GM12878 (cell line): Measurements from ENCODE around the gene TOB2. TPM values are rescaled to one million over a fixed set of nuclear protein-coding genes. Genes with fewer than 3 reads are reported as not detected.

Source experiments
- ATAC-seq: fragments of 200-7000 bp; cut with Tn5 transposase; 3 replicates; pipeline ENCODE4 v1.9.1; 2020; ENCODE audit warnings: mild to moderate bottlenecking, moderate library complexity
- BruUV-seq: library from RNA; stranded (reverse); fragments of 400-500 nt; replicated peaks from 2 replicates; lab custom pipeline; 2021; lab: Mats Ljungman, UMichigan
- CTCF ChIA-PET: fragments of 300-600 bp; sonication (Branson Sonifier 250); formaldehyde crosslinking; extraction: SDS; loops from one replicate; lab custom pipeline; 2021; ENCODE audit warnings: inconsistent platforms; lab: Yijun Ruan, JAX
- POLR2A ChIA-PET: fragments of 350-600 bp; formaldehyde crosslinking; extraction: SDS; loops from one replicate; lab custom pipeline; 2021; ENCODE audit warnings: inconsistent platforms; lab: Charles Lee
- RAD21 ChIA-PET: fragments of 300-600 bp; sonication (Branson Sonifier 250); formaldehyde crosslinking; loops from one replicate; lab custom pipeline; 2023; ENCODE audit warnings: antibody characterized with exemption; ENCODE audit not compliant: unreplicated experiment; lab: Charles Lee
- SMC1A ChIA-PET: fragments of 300-600 bp; sonication (Branson Sonifier 250); formaldehyde crosslinking; loops from one replicate; lab custom pipeline; 2023; ENCODE audit not compliant: unreplicated experiment, uncharacterized antibody; lab: Charles Lee
- DNase-seq: peaks from one replicate; pipeline ENCODE4 v3.0.0-alpha.2; 2011; ENCODE audit warnings: low read depth, low spot score
- FAIRE-seq: peaks from 3 replicates; lab custom pipeline; 2011; peaks lifted over from hg19 to GRCh38; lab: Jason Lieb, UNC
- H2AFZ ChIP-seq: 2 replicates; pipeline ENCODE4 v1.6.0; 2011; ENCODE audit warnings: low read depth, low read length, control low read depth; ENCODE audit not compliant: control insufficient read depth
- H3K27ac ChIP-seq: 2 replicates; pipeline ENCODE4 v1.5.1; 2011; ENCODE audit warnings: control low read depth; ENCODE audit not compliant: control insufficient read depth, insufficient read depth
- H3K27me3 ChIP-seq, 2 experiments: replicated peaks in 1 of 2; 2 replicates each; pipeline versions ENCODE4 v1.6.0 to v1.6.1; 2011; ENCODE audit warnings: low read length in 1 of 2; ENCODE audit not compliant: control insufficient read depth in 2 of 2, insufficient read depth in 2 of 2
- H3K36me3 ChIP-seq, 2 experiments: 2 replicates each; pipeline ENCODE4 v1.5.1; 2011; ENCODE audit warnings: low read length in 1 of 2; ENCODE audit not compliant: control insufficient read depth in 2 of 2, insufficient read depth in 2 of 2
- H3K4me1 ChIP-seq: 2 replicates; pipeline ENCODE4 v1.6.1; 2011; ENCODE audit warnings: mild to moderate bottlenecking, low read length, moderate library complexity, mixed read lengths; ENCODE audit not compliant: control insufficient read depth, insufficient read depth
- H3K4me2 ChIP-seq: 2 replicates; pipeline ENCODE4 v1.6.0; 2011; ENCODE audit warnings: control low read depth; ENCODE audit not compliant: control insufficient read depth, insufficient read depth
- H3K4me3 ChIP-seq: fragments of 200-600 bp; sonication (generic); 2 replicates; pipeline ENCODE4 v1.5.1; 2016
- H3K79me2 ChIP-seq: 2 replicates; pipeline ENCODE4 v1.6.0; 2011; ENCODE audit warnings: low read length; ENCODE audit not compliant: control insufficient read depth, insufficient read depth
- H3K9ac ChIP-seq: 2 replicates; pipeline ENCODE4 v1.8.0; 2011; ENCODE audit warnings: low read length, control low read depth, mixed read lengths; ENCODE audit not compliant: control insufficient read depth, insufficient read depth
- H3K9me3 ChIP-seq: replicated peaks from 3 replicates; pipeline ENCODE4 v1.5.1; 2011; ENCODE audit warnings: mild to moderate bottlenecking, low read length; ENCODE audit not compliant: control insufficient read depth, insufficient read depth
- H4K20me1 ChIP-seq: 2 replicates; pipeline ENCODE4 v1.6.0; 2011; ENCODE audit not compliant: control insufficient read depth, insufficient read depth
- CEBPZ ChIP-seq: fragments of 150-350 bp; IDR thresholded peaks from 2 replicates; pipeline ENCODE4 v1.6.1; 2016; ENCODE audit warnings: low read depth, low read length
- EED ChIP-seq: sonication (generic); IDR thresholded peaks from 2 replicates; pipeline ENCODE4 v1.6.1; 2016; ENCODE audit warnings: antibody characterized with exemption, low read depth
- EZH2 ChIP-seq: IDR thresholded peaks from 2 replicates; pipeline ENCODE4 v1.6.1; 2012; ENCODE audit warnings: low read depth, mild to moderate bottlenecking, control low read depth, inconsistent platforms, low read length, borderline replicate concordance; ENCODE audit not compliant: control insufficient read depth
- IKZF2 ChIP-seq, 2 experiments: fragments of 450-650 bp; IDR thresholded peaks; 2 replicates each; pipeline ENCODE4 v1.6.1; 2017; ENCODE audit warnings: mild to moderate bottlenecking in 2 of 2, moderate library complexity in 2 of 2
- NR2C1 ChIP-seq: fragments of 450-650 bp; IDR thresholded peaks from 2 replicates; pipeline ENCODE4 v1.6.1; 2017; ENCODE audit warnings: antibody characterized with exemption, mild to moderate bottlenecking, moderate library complexity
- SIN3A ChIP-seq: IDR thresholded peaks from 2 replicates; pipeline ENCODE4 v1.6.1; 2012; ENCODE audit warnings: low read depth, low read length, improper control_type of control experiment
- SIX5 ChIP-seq: IDR thresholded peaks from 2 replicates; pipeline ENCODE4 v1.6.1; 2011; ENCODE audit warnings: mild to moderate bottlenecking, low read depth, low read length, moderate library complexity; ENCODE audit not compliant: severe bottlenecking
- SMAD5 ChIP-seq: IDR thresholded peaks from 2 replicates; pipeline ENCODE4 v1.6.1; 2016; ENCODE audit warnings: antibody characterized with exemption, low read depth
- YBX1 ChIP-seq: fragments of 450-650 bp; IDR thresholded peaks from 2 replicates; pipeline ENCODE4 v1.6.1; 2016; ENCODE audit warnings: antibody characterized with exemption
- WGBS: methylation state at CpG from one replicate; pipeline ENCODE4 v1.1.6; 2016; ENCODE audit warnings: low lambda C conversion rate; ENCODE audit not compliant: insufficient replicate concordance, insufficient coverage; ENCODE audit errors: missing lambda C conversion rate; 5-methylcytosine and 5-hydroxymethylcytosine counted together
- in situ Hi-C: fragments of 300-500 bp; cut with MboI; formaldehyde crosslinking; loops from 9 replicates; pipeline ENCODE4 v1.14.3; 2018; ENCODE audit warnings: mixed read lengths
- intact Hi-C: fragments of 100-400 bp; cut with micrococcal nuclease; formaldehyde crosslinking; loops from one replicate; pipeline ENCODE4 v1.14.2; 2022; ENCODE audit not compliant: unreplicated experiment
- polyA plus RNA-seq, 11 experiments: library from polyadenylated mRNA; depleted of rRNA in 4 of 11; unstranded in 6 of 11; stranded (reverse) in 5 of 11; fragments of >200 nt; fragmentation: Nextera tagmentation in 4 of 11; fragmentation: Illumina TruSeq in 1 of 11; extraction: Ambion mirVana in 4 of 11; extraction: Trizol in 1 of 11; gene quantifications; 1 replicate in 1 of 11; 2 replicates in 10 of 11; pipeline versions ENCODE4 v1.2.1 to v1.2.3, GENCODE V29; 2011 to 2016; ENCODE audit warnings: inconsistent platforms in 2 of 11, missing spikeins in 2 of 11, low read depth in 1 of 11
- total RNA-seq, 4 experiments: library from RNA; depleted of rRNA in 3 of 4; stranded (reverse); fragments of >200 nt in 3 of 4; fragmentation: Illumina TruSeq in 1 of 4; extraction: Trizol in 1 of 4; gene quantifications; 2 replicates each; pipeline versions ENCODE4 v1.2.1 to v1.2.3, GENCODE V29; 2013 to 2021

Gene TOB2
- total and polyA plus RNA-seq, 10 of the 15 experiments (the other 5 are each of a cell fraction or from before 2014, with no cell fraction given): 4.5 to 32.0 (median 15.1) TPM

- ChIA-PET POLR2A (interaction anchor here (0.5 to 6.3 kb wide), 18 partner anchors 9 to 222 kb away, joined by 3 to 122 read pairs (median 5); partner anchors contain the start of genes ACO2, DESI1, PHF5A and PMM1), SMC1A (interaction anchor here (0.7 to 3.8 kb wide), 12 partner anchors 18 to 101 kb away, joined by 3 to 18 read pairs (median 4); partner anchors contain the start of genes ACO2 and PHF5A)
- under 1% methylated on average over 22 of the region's 22 CpGs for WGBS
- peak overlapping the region; percentile 88 for H3K9ac ChIP-seq
- H2AFZ ChIP-seq: peak overlapping the region; percentile 85; the same call in 1 of the 2 replicates
- H3K27me3 ChIP-seq: no peaks in the 10 kb centered on the region
- peak overlapping the region; percentile 86 for H3K4me3 ChIP-seq
- peaks cover 4% of the 10 kb centered on the region; the same call in 1 of the 2 replicates for H3K4me1 ChIP-seq
- H3K4me2 ChIP-seq: peak overlapping the region; percentile 92
- peaks cover 0 to 9% of the 10 kb centered on the region in 2 experiments; a peak in 1 of 4 replicates for H3K36me3 ChIP-seq
- no peaks in the 10 kb centered on the region for H3K9me3 ChIP-seq
- no peak for DNase-seq
- peaks cover 66% of the 10 kb centered on the region for H3K79me2 ChIP-seq
- peak overlapping the region; percentile 88 for H3K27ac ChIP-seq
- TF ChIP-seq CEBPZ (no peak), NR2C1 (no peak), EZH2 (no peak), SMAD5 (no peak), SIN3A (0 out of 2 replicates have a peak, but pooled peaks have one; percentile 13), EED (peak; percentile 8; the same call in 1 of the 2 replicates), SIX5 (no peak), YBX1 (no peak), IKZF2 (IDR thresholded peaks at IDR 0.05) (peak in 1 of 2 experiments; percentile 48; a peak in 1 of 4 replicates)
- TF ChIP-seq, all 136 proteins: peak for 3
- intact Hi-C loops (loop anchor here (2.0 to 5.0 kb wide), 2 partner anchors 41 to 57 kb away; no protein-coding TSS in a partner anchor), in situ Hi-C loops (no loop called here)
- CTCF ChIA-PET: interaction anchor here (0.6 to 4.3 kb wide), 10 partner anchors 8 to 159 kb away, joined by 3 to 26 read pairs (median 4); partner anchors contain the start of genes ACO2, PHF5A and RANGAP1
- no TSS peak for BruUV-seq
- RAD21 ChIA-PET: interaction anchor here (0.6 to 2.8 kb wide), 14 partner anchors 23 to 1322 kb away, joined by 3 to 22 read pairs (median 6); partner anchors contain the start of genes ACO2, PHF5A and TEF
- 0 out of 2 replicates have a peak, but pooled peaks cover 4% of the 10 kb centered on the region for H4K20me1 ChIP-seq
- FAIRE-seq (no peak), ATAC-seq (no peak)
Observed at GRCh38 chr22:41445129-41446056, 1.2 kb downstream of the TOB2 start.
